G401.6 (cell line): Measurements from ENCODE around the gene HMCN2.

Experiments used
- FAIRE-seq: peaks from 2 replicates; lab custom pipeline; 2012; peaks lifted over from hg19 to GRCh38; lab: Jason Lieb, UNC

Gene HMCN2

GRCh38 chr9:130471411-130472183 lies 206.0 kb downstream of the HMCN2 start:
- FAIRE-seq, result no peak

- FAIRE-seq, result no peak
These were observed 206.7 kb downstream of the HMCN2 start for GRCh38 chr9:130472184-130472705.

- no peak for FAIRE-seq
These were observed 207.4 kb downstream of the HMCN2 start for GRCh38 chr9:130473009-130473408.

- FAIRE-seq, result no peak
These were observed 208.0 kb downstream of the HMCN2 start for GRCh38 chr9:130473566-130473965.

DNA sequence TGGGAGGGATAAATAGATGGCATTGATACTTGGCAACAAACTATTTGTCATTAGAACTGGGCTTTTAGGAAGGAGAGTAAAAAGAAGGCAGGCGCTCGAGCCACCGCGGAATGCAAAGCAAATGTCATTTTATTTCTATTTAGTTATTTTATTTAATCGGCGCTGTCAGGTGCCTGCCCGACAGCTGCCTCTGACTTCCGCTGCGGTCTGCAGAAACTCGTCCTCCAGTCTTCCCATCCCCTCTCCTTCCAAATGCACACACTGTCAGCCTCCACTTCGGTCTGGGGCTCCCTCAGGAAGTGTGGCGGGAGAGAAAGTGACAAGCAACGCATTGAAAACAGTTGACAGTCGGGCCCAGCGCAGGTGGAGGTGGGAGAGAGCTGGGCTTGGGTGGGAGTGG lies 208.5 kb downstream of the HMCN2 start:
- no peak for FAIRE-seq

GRCh38 chr9:130476151-130476730 lies 210.7 kb downstream of the HMCN2 start:
- FAIRE-seq, result no peak

DNA sequence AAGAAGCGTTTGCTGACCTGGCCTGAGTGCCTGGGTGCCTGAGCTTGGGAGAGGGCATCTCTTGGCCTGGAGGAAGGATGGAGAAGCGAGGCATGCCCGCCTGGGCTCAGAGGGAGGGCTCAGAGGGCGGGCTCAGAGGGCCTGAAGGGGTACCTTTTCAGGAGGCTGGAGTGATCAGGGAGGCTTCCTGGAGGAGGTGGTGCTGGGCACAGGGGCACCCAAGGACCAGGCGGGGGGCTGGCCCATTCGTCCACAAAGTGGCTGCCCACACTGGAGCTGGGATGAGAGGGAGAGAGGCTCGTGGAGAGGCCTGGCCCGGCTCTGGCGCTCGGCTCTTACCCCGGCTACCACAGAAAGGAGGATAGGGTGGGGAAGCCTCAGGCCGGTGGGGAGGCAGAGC lies 212.0 kb downstream of the HMCN2 start:
- no peak for FAIRE-seq

DNA sequence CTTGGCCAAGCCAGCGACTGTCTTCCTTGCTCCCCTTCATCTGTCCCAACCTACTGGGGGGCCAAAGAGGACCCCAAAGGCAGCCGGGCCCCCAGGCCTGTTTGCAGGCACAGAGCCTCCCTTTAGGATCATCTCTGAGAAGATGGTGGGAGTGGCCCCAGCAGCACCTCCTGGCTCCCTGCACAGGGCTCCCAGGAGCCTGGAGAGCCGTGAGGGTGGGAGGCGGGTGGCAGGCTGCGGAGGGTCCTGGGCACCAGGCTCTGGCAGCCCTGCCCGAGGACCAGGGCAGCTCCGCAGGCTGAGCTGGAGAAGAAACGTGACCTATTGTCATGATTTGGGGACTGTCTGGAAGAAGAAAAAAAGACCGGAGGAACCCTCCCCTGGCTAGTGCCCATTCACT lies 212.6 kb downstream of the HMCN2 start:
- no peak for FAIRE-seq

- FAIRE-seq, result no peak
These were observed 213.4 kb downstream of the HMCN2 start for GRCh38 chr9:130478736-130479575.

DNA sequence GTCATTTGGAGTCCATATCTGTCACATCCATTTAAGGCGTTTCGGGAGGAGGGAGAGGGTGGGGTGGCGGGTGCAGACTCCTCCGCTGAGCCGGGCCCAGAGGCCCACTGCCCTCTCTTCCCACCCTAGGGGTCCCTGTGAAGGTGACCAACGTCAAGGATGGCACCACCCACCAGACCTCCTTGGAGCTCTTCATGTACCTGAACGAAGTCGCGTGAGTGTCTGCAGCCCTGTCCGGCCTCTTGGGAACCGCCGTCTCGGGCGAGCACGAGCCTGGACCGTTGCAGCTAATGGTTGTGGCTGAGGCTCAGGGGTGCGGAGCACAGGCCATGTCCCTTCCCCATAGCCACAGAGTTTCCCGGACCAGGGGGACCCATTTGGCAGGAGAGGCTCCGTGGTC lies 214.0 kb downstream of the HMCN2 start:
- FAIRE-seq, result no peak

GRCh38 chr9:130480673-130481072 lies 215.1 kb downstream of the HMCN2 start:
- FAIRE-seq, result no peak

DNA sequence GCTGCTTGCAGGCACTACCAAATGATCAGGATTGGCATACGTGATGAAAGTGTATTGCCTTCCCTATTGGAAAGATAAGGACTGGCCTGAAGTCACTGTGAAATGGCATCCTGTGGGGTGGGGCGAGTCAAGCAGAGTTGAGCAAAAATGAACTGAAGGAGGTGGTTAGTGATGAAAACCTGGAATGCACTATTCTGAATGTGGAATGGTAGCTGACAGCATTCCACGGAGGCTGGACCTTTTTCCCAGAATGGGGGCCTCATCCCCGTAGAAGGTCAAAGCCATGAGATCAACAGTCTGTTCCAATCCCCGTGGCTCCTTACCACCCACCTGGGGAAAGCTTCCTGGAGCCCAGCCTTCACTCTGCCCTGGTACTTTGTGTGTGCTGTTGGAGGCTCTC lies 216.9 kb downstream of the HMCN2 start:
- FAIRE-seq, result no peak

GRCh38 chr9:130483371-130483971 lies 217.9 kb downstream of the HMCN2 start:
- no peak for FAIRE-seq
